GM10266 (cell line): ENCODE measurements around the gene ABCB10.

Source experiments
- DNase-seq: peaks from one replicate; pipeline ENCODE4 v3.0.0; 2012; ENCODE audit errors: extremely low spot score
- CTCF ChIP-seq: IDR thresholded peaks from 2 replicates; pipeline ENCODE4 v1.5.1; 2012; ENCODE audit warnings: mild to moderate bottlenecking, low read depth; ENCODE audit not compliant: control insufficient read depth, insufficient read depth; ENCODE audit errors: missing control alignments

Gene ABCB10

DNA sequence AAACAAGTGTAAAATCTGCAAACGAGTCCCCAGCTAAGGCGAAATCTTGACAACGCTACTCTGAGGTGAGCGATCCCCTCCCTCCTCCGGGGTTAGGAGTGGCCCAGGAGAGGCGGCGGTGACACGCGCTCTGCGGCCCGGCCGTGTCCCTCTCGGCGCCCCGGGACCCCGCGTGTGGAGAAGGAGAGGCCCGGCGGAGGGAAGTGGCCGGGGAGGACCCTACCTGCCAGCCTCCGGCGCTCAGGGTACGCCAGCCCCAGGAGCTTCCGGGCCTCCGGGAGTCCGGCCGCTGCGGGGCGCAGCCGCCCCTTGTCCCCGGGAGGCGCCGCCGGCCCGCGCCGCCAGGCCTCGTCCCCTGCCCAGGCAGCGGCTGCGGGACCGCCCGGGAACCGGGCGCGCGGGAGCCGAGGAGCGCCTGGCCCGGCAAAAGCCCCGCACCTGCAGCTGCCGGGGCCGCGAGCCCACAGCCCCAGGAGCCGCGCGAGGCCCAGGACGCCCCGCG, 543 bp downstream of the ABCB10 start:
- peak; percentile 76 for DNase-seq
- TF ChIP-seq CTCF, result peak; percentile 36

DNA sequence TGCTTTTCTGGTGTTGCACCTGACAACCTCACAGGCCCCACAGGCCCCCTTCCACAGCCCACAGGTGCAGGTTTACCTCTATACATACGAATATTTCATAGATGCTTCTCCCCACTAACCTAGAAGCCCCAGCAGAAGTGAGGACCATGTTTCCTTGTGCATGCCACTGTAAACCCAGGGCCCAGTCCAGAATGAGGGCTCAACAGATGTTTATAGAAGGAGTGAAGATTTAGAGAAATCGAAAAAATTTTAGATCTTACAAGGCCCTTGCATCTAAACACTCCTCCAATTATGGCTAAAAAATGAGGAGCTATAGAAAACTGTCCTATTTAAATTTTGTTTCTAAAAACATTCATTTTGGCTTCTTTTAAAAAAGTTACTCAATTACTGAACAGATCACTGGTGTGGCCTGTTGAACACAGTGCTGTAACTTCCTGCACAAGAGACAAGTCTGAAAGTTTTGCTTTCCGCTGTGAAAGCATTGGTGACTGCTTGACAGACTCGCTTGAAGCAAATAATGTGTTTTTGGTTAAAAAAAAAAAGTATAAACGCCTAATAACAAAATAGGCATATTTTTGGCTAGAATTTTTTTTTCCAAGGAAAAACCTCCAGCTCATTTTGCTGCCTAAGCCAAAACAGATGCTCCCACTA, 1.2 kb downstream of the ABCB10 start:
- peak; percentile 66 for DNase-seq
- no peak for TF ChIP-seq CTCF

- DNase-seq, result no peak
- TF ChIP-seq CTCF, result no peak
Observed at GRCh38 chr1:229554886-229555621, 3.5 kb downstream of the ABCB10 start.

DNA sequence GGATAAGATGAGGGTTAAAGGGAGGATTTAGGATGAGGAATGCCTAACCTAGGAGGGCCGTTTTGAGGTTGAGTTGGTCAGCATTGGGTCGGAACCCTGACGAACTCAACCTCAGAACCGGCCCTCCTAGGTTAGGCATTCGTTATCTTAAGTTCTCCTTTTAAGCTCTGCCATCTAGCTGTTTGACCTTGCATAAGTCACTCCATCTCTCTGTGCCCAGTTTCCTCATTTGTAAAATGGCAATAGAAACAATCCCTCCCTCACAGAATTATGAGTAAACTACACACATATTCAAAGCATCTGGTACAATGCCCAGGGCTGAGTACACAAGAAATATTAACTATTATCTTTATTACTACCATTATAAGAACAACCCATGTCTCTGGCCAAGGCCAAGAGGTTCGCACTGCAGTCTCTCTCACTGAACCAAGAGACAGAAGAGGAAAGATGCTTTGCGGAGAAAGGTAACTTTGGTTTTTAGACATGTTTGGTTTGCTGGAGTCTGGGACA, 4.8 kb downstream of the ABCB10 start:
- no peak for TF ChIP-seq CTCF
- DNase-seq, result no peak

- DNase-seq, result no peak
- TF ChIP-seq CTCF, result no peak
Observed at GRCh38 chr1:229552732-229553131, 5.8 kb downstream of the ABCB10 start.

DNA sequence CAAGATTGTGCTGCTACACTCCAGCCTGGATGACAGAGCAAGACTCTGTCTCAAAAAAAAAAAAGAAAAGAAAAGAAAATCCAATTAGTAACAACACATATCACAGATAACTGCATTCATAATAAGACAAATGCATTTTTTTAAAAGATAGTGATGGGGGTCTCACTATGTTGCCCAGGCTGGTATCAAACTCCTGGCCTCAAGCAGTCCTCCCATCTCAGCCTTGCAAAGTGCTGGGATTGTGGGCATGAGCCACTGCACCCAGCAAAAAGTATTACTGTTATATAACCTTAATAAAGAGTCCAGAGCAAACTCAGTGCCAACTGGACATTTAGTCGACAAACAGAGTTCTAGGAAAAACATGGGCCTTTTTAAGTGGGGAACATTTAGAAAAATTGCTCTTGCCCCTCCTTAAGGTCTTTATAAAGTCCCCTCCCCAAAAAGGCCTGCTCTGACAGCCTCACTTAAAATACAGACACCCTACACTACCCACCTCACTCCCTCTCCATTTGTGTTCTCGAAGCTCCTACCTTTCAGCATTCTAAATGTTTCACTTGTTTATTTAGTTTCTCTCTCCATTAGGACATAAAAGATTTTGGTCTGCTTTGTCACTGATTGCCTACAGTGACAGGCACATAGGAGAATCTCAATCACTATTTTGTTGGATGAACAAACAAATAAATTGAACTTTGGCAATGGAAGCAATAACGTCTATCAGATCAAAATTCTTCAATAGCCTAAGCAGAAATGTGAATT, 7.5 kb downstream of the ABCB10 start:
- no peak for DNase-seq
- no peak for TF ChIP-seq CTCF
